DMS53 (cell line): Measurements from ENCODE around the gene SDF2L1.
"Not testable (repeated sequence)": the region's sequence is repeated elsewhere in the genome, so short reads cannot be mapped to it uniquely, and the experiment has no call there.

Experiments used
- DNase-seq: peaks from one replicate; lab custom pipeline; 2025; lab: John Stamatoyannopoulos, UW

SDF2L1 gene

DNA sequence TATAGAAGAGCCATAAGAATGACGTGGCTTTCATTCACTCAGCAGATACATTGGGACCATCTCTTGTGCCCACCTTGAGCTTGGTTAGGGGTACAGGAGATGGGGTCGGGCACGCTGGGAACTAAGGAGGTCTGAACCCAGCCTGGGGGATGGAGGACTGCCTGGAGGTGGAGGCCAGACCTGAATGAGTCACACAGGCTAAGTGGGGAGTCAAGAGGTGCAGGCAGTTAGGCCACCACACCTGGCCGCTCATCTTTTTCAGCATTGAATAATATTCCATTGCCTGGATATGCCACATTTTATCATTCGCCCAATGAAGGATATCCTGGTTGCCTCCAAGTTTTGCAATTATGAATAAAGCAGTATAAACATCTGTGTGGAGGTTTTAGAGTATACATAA lies 19.9 kb downstream of the SDF2L1 start:
- no peak for DNase-seq

DNA sequence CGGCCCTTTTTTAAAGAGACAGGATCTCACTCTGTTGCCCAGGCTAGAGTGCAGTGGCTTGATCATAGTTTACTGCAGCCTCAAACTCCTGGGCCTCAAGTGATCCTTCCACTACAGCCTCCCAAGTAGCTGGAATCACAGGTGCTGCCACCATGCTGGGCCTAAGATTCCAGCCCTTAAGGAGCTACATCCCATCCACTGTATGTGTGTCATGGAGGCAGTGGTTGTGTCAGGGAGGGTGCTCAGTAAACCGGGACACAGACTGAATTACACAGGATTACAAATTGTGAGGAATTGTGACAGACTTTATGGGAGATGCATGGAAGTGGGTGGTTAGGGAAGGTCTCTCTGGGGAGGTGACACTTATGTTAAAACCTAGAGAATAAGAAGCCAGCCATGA lies 21.6 kb downstream of the SDF2L1 start:
- no peak for DNase-seq

- DNase-seq = peak; percentile 14
Measured at GRCh38 chr22:21665047-21665851, 23.1 kb downstream of the SDF2L1 start.

DNA sequence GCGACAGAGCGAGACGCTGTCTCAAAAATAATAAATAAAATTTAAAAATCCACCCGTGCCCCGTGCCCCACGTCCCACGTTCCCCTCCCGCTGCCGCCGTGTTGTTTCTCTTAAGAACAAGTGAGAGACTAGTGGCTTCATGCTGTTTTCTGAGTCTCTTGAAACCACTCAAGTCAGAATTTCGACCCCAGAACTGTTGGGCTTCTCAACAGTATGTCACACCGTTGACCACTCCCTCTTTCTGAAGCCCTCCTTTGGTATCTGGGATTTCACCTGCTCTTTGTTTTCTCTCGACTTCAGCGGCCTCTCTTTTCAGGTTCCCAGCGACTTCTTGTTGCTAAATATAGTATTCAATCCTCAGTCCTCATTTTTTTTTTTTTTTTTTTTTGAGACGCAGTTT lies 24.7 kb downstream of the SDF2L1 start:
- peak; percentile 10 for DNase-seq

GRCh38 chr22:21669026-21669425 lies 26.9 kb downstream of the SDF2L1 start:
- DNase-seq = peak; percentile 77

GRCh38 chr22:21672107-21672629 lies 30.1 kb downstream of the SDF2L1 start:
- no peak for DNase-seq

- DNase-seq = no peak
Measured at GRCh38 chr22:21673534-21674321, 31.6 kb downstream of the SDF2L1 start.

DNA sequence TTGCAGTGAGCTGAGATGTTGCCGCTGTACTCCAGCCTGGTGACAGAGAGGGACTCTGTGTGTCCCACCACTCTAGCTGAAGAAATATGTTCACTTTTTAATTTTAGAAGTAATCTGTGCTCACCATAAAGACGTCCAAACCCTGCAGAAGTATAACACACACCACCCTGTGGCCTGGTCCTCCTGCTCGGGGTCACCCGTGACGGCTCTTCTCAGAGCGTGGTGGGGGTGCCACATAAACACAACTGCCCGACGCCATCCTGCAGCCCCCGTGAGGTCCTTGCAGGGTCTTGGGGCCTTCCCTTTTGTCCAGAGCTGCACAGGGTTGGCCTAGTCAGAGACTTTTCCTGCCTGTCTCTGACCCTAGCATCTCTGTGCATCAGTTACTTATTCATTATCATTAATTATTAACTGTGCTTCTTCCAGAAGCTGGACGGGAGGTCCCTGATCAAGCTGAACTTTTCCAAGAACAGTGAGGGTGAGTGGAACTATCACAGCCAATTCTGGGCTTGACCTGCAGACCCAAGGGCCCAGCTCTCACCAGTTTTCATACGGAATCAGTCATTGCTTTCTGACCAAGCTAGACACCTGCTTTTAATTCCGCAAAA lies 32.6 kb downstream of the SDF2L1 start:
- DNase-seq = no peak

DNA sequence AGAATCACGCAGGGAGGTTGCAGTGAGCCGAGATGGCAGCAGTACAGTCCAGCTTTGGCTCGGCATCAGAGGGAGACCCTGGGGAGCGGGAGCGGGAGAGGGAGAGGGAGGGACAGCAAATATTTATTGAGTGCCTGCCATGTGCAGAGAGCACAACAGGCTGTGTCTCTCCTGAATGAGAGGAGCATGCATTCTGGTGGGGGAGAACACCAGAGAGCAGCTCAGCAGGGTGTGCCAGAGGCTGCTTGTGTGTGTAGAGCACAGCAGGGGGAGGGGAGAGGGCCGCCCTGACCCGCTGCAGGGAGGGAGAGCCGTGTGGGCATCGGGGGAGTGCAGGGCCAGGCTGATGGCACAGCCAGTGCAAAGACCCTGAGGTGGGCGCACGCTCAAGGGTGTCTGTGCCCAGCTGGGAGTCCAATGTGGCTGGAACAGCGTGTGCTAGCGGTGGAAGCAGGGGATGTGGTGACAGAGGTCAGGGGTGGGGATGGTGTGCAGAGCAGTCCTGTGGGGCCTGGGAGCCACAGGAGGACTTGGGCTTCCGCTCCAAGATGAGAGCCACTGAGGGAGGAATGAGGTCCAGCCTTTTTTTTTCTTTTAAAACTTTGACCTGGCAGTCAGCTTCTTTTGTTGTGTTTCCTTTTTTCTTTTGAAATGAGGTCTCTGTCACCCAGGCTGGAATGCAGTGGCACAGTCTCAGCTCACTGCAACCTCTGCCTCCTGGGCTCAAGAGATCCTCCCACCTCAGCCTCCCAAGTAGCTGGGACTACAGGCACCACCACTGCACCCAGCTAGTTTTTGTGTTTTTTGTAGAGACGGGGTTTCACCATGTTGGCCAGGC lies 35.7 kb downstream of the SDF2L1 start:
- DNase-seq = no peak

- not testable (repeated sequence) for DNase-seq
Measured at GRCh38 chr22:21678842-21679241, 36.7 kb downstream of the SDF2L1 start.

- no peak for DNase-seq
Measured at GRCh38 chr22:21679383-21679782, 37.3 kb downstream of the SDF2L1 start.

DNA sequence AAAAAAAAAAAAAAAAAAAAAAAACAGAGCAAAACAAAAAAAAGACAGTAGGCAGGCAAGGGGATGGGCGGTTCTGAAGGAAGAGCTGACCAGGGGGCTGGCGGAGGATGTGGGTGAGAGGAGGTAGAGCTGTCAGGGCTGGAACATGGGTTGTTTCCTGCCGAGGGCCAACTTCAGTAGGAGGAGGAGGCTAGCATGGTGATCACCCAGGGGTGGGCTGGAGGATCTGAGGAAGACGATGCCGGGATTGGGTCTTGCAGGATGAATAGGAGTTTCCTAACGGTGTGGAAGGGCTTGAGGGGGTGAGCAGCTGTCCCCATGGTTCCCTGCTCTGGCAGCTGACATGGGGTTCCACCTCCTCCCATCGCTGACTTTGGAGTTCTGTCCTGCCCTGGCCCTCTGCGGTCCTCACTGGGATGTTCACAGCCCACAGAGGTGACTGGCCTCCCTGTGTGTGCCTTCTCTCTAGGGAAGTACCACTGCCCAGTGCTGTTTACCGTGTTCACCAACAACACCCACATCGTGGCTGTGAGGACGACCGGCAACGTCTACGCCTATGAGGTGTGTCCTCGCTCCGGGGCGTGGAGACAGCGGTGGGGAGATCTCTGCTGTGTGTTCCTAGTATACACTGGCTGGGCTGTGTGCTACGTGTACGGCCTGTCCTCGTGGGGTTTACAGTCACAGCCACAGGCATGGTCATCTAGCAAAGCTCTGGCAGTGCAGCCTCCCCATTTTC lies 38.9 kb downstream of the SDF2L1 start:
- DNase-seq = no peak

DNA sequence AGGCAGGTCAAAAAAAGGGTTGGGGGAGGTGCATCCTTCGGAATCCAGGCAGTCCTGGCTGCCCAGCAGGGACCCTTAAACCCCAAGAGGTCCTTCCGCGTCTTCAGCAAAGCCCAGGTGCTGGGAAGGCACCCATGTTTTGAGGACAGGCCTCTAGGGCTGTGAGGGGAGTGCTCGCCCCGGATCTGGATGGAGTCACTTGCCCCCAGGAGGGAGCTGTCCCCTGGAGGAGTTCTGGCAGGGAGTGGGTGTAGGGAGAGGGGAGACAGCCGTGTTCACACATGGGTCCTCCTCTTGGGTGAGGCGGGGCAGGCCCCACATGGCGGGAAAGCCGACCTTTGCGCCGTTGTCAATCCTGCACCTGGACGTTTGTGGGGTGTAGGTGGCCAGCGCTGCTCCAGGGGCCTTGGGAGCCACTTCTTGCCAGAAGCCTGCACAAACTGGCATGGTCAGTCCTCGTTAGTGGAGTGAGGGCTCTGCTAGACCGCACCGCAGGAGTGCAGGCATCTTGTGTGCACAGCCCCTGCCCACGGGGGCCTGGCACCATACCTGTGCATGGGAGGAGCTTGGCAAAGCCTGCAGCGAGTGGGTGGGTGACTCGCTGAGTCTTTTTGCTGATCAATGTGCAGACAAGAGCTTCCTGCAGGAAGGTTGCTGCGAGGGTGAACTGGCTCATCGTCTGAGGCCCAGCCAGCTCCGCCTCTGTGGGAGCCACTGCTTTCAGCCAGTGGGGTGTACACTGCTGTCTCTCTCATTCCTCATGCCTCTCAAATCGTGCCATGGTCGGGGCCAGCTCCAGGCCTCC lies 39.7 kb downstream of the SDF2L1 start:
- no peak for DNase-seq

DNA sequence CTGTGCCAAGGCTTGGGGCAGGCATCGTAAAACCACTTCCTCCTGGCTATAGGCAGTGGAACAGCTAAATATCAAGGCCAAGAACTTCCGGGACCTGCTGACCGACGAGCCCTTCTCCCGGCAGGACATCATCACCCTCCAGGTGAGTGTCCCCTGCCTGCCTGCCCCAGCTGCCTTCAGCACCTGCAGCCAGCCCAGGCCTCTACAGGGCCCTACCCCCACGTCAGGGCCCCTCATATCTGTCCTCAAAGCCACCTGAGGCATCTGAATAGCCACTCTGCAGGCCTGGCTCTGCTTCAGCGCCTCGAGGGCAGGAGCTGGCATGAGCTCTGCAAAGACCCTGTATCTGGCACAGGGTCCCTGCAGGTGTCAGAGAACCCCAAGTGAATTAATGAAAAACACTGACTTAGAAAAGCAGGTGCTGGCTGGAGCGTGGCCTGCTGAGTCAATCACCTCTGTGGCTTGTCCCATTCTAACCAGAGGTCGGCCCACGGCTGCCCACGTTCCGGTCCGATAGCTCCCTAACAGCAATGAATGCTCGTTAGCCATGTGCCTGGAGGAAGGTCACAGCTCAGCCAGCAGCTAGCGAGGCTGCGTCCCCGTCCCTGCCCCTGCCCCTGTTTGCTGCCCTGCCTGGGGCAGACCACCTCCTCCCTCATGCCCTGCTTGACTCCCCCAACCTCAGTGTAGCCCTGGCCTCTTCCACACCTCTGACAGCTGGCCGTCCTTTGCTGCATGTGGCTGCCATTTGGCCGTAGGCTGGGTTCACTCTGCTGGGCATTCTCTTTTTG lies 40.5 kb downstream of the SDF2L1 start:
- DNase-seq = no peak

DNA sequence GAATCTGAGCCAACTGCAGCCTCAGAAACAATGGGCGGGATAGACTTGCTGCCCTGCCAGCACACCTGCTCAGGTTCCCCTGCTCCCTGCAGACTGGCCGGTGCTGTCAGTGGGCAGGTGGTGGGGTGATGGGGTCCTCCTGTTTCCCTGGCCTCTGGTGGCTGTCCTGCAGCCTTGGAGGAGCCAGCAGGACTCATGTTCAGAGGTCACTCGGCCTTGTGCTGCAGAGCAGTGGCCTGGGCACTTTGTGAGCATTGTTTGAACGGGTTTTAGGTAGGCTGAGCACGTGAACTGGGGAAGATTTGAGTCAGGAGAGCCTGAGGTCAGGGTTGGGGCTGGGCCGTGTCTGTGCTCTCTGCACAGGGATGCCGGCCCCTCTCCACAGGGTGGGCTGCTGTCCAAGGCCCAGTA lies 41.3 kb downstream of the SDF2L1 start:
- no peak for DNase-seq

- no peak for DNase-seq
Measured at GRCh38 chr22:21684492-21685163, 42.5 kb downstream of the SDF2L1 start.

DNA sequence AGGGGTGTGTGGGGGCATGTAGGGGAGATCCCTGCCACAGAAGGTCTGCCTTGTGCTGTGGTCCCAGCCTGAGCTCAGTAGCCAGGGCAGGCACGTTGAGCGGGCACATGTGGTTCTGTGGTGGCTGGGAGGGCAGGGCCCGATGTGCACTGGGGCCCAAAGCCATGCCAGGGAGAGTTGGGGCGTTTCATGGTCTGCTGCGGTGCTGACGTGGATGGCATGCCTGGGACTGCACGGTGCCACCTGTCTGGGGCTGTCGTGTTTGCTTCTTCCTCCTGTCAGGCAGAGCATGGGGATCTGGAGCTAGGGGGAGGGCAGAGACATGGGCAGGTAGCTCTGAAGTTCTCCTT lies 43.0 kb downstream of the SDF2L1 start:
- no peak for DNase-seq

- no peak for DNase-seq
Measured at GRCh38 chr22:21686193-21686608, 44.1 kb downstream of the SDF2L1 start.
